ENCODE data around the gene GPRIN1.

Gene GPRIN1

DNA sequence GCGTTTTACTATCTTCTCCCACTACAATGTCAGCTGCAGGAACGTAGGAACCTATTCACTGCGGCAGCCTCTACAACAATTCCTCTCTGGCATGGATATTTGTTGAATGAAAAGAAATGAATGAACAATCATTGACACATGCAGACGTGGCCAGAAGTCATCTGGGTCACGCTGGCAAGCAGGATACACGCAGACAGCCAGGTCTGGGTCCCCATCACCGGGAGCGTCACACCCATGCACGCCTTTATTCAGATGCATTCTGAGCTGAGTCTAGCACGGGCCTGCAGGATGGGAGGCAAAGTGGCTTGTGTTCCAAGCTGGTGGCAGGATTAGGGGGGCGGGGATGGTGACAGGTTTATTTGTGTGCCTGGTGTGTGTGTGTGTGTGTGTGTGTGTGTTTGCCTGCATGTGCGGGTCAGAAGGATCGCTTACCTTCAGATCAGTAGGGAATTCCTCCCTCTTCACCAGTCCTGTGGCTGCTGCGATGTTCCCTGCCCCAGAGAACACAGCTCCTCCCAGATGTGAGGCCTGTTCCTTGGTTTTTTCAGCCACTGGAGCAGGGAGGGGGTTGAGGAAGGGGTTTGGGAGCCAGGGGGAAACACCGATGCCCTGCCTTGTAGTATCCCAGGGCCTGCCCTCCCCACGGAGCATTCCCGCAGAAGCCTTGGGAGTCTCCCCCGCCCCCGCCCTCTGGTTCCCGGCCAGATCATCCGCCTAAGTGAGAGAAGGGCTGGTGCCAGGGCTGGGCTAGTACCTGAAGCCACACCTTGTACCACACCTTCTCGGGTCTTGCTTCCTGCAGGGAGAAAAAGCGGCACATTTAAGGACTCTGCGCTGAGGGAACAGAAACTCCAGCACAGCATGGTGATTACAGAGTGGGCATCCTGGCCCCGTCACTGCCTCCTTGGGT, 16.3 kb upstream of the GPRIN1 start:
- Histone ChIP-seq H3K36me3 (ENCODE audit: control insufficient read depth in 2 of 2, insufficient read depth in 1 of 2, low read length in 2 of 2) (no peaks in the 10 kb centered on the region), H3K4me3 (ENCODE audit: low read depth, low read length) (no peak overlapping the region), H3K27ac (ENCODE audit: extremely low read depth, low read depth, low read length) (no peak overlapping the region), H3K4me1 (ENCODE audit: control insufficient read depth, insufficient read depth, low read length) (peaks cover 6% of the 10 kb centered on the region; the same call in 1 of the 2 replicates), H3K9me3 (ENCODE audit: control insufficient read depth, insufficient read depth, low read depth, low read length) (no peaks in the 10 kb centered on the region)
- CTCF ChIA-PET = interaction anchor here (1.0 kb wide), 1 partner anchor 31 kb away, joined by 4 read pairs; no protein-coding TSS in a partner anchor
- TF ChIP-seq ZFP41 (tag by site-specific recombination; IDR thresholded peaks at IDR 0.05; ENCODE audit: borderline replicate concordance) (no peak), GLIS1 (tag by site-specific recombination; IDR thresholded peaks at IDR 0.05) (0 out of 2 replicates have a peak, but pooled peaks have one; percentile 26), KLF1 (tag by site-specific recombination; IDR thresholded peaks at IDR 0.05) (peak; percentile 96; the same call in 1 of the 2 replicates), EGR2 (tag by site-specific recombination; IDR thresholded peaks at IDR 0.05; ENCODE audit: low read depth) (peak; percentile 55; the same call in 1 of the 2 replicates), ZNF266 (tag by site-specific recombination; IDR thresholded peaks at IDR 0.05; ENCODE audit: low read depth) (no peak), ZFHX2 (tag by site-specific recombination; conservative IDR thresholded peaks at IDR 0.05) (peak; percentile 82)
- TF ChIP-seq, protein P1, sequence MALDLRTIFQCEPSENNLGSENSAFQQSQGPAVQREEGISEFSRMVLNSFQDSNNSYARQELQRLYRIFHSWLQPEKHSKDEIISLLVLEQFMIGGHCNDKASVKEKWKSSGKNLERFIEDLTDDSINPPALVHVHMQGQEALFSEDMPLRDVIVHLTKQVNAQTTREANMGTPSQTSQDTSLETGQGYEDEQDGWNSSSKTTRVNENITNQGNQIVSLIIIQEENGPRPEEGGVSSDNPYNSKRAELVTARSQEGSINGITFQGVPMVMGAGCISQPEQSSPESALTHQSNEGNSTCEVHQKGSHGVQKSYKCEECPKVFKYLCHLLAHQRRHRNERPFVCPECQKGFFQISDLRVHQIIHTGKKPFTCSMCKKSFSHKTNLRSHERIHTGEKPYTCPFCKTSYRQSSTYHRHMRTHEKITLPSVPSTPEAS (tag by site-specific recombination; IDR thresholded peaks at IDR 0.05) = peak; percentile 77
- TF ChIP-seq, protein P2, sequence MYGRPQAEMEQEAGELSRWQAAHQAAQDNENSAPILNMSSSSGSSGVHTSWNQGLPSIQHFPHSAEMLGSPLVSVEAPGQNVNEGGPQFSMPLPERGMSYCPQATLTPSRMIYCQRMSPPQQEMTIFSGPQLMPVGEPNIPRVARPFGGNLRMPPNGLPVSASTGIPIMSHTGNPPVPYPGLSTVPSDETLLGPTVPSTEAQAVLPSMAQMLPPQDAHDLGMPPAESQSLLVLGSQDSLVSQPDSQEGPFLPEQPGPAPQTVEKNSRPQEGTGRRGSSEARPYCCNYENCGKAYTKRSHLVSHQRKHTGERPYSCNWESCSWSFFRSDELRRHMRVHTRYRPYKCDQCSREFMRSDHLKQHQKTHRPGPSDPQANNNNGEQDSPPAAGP (tag by site-specific recombination; IDR thresholded peaks at IDR 0.05) = peak; percentile 70
- POLR2A ChIA-PET = no interaction called here

DNA sequence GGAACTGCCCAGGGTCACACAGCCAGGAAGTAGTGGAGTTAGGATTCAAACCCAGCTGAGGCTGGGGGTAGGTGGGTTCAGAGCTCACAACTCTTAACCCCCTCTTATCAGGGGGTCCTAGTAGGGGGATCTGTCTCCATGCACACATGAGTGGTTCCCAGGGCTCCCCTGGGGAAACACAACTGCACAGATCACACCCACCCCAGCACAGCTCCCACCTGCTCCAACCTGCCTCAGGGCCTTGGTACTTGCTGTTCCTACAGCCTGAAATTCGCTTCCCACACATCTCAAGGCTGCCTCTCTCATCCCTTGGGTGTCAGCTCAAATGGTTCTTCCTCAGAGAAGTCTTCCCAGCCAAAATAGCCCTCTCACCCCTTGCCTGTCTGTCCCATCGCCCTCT, 15.6 kb upstream of the GPRIN1 start:
- Histone ChIP-seq H3K4me1 (ENCODE audit: control insufficient read depth, insufficient read depth, low read length) (0 out of 2 replicates have a peak, but pooled peaks cover 2% of the 10 kb centered on the region), H3K27ac (ENCODE audit: extremely low read depth, low read depth, low read length) (no peak overlapping the region), H3K4me3 (ENCODE audit: low read depth, low read length) (no peak overlapping the region), H3K9me3 (ENCODE audit: control insufficient read depth, insufficient read depth, low read depth, low read length) (no peaks in the 10 kb centered on the region), H3K36me3 (ENCODE audit: control insufficient read depth in 2 of 2, insufficient read depth in 1 of 2, low read length in 2 of 2) (no peaks in the 10 kb centered on the region)
- CTCF ChIA-PET = no interaction called here
- POLR2A ChIA-PET = no interaction called here
- TF ChIP-seq, protein P3, sequence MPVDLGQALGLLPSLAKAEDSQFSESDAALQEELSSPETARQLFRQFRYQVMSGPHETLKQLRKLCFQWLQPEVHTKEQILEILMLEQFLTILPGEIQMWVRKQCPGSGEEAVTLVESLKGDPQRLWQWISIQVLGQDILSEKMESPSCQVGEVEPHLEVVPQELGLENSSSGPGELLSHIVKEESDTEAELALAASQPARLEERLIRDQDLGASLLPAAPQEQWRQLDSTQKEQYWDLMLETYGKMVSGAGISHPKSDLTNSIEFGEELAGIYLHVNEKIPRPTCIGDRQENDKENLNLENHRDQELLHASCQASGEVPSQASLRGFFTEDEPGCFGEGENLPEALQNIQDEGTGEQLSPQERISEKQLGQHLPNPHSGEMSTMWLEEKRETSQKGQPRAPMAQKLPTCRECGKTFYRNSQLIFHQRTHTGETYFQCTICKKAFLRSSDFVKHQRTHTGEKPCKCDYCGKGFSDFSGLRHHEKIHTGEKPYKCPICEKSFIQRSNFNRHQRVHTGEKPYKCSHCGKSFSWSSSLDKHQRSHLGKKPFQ (tag by site-specific recombination; IDR thresholded peaks at IDR 0.05) = peak; percentile 66; the same call in 1 of the 2 replicates
- TF ChIP-seq ZNF112 (tag by site-specific recombination; IDR thresholded peaks at IDR 0.05) (no peak), ZNF623 (tag by site-specific recombination; IDR thresholded peaks at IDR 0.05) (peak; percentile 92)

DNA sequence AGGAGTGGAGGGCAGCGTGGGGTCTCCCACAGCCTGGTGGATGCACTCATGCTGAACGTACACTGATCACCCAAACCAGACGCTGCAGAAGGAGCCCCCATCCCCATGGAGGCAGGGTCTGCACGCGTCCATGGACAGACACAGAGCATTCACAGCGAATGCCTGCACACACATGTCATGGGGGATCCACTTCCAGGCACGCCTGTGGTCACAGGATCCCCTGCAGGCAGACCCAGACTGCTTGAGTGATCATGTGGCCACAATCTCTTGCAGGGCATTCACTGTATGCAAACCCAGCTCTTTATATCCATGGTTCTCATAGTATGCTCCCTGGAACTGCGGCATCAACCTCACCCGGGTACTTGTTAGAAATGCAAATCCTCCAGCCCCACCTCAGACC, 15.0 kb upstream of the GPRIN1 start:
- peak; percentile 55 for TF ChIP-seq GLIS2 (tag by site-specific recombination; IDR thresholded peaks at IDR 0.05)
- peak; percentile 40; the same call in 1 of the 2 replicates for TF ChIP-seq ZIC2 (tag by site-specific recombination; IDR thresholded peaks at IDR 0.05)
- TF ChIP-seq, protein P4, sequence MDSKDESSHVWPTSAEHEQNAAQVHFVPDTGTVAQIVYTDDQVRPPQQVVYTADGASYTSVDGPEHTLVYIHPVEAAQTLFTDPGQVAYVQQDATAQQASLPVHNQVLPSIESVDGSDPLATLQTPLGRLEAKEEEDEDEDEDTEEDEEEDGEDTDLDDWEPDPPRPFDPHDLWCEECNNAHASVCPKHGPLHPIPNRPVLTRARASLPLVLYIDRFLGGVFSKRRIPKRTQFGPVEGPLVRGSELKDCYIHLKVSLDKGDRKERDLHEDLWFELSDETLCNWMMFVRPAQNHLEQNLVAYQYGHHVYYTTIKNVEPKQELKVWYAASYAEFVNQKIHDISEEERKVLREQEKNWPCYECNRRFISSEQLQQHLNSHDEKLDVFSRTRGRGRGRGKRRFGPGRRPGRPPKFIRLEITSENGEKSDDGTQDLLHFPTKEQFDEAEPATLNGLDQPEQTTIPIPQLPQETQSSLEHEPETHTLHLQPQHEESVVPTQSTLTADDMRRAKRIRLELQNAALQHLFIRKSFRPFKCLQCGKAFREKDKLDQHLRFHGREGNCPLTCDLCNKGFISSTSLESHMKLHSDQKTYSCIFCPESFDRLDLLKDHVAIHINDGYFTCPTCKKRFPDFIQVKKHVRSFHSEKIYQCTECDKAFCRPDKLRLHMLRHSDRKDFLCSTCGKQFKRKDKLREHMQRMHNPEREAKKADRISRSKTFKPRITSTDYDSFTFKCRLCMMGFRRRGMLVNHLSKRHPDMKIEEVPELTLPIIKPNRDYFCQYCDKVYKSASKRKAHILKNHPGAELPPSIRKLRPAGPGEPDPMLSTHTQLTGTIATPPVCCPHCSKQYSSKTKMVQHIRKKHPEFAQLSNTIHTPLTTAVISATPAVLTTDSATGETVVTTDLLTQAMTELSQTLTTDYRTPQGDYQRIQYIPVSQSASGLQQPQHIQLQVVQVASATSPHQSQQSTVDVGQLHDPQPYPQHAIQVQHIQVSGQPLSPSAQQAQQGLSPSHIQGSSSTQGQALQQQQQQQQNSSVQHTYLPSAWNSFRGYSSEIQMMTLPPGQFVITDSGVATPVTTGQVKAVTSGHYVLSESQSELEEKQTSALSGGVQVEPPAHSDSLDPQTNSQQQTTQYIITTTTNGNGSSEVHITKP (tag by site-specific recombination; IDR thresholded peaks at IDR 0.05) = peak; percentile 81
- no peak for TF ChIP-seq ZSCAN23 (tag by site-specific recombination; IDR thresholded peaks at IDR 0.05)
- no peak overlapping the region for H3K27ac ChIP-seq (ENCODE audit: extremely low read depth, low read depth, low read length)
- H3K36me3 ChIP-seq (ENCODE audit: control insufficient read depth in 2 of 2, insufficient read depth in 1 of 2, low read length in 2 of 2) = no peaks in the 10 kb centered on the region
- H3K9me3 ChIP-seq (ENCODE audit: control insufficient read depth, insufficient read depth, low read depth, low read length) = no peaks in the 10 kb centered on the region
- H3K4me1 ChIP-seq (ENCODE audit: control insufficient read depth, insufficient read depth, low read length) = 0 out of 2 replicates have a peak, but pooled peaks cover 2% of the 10 kb centered on the region
- no peak overlapping the region for H3K4me3 ChIP-seq (ENCODE audit: low read depth, low read length)
- POLR2A ChIA-PET = no interaction called here
- CTCF ChIA-PET = no interaction called here
